Cardiac fibroblast (primary cell): Measurements from ENCODE around the gene HIPK4.
"Not testable (repeated sequence)": the region's sequence is repeated elsewhere in the genome, so short reads cannot be mapped to it uniquely, and the experiment has no call there.

Source experiments
- DNase-seq, 2 donors: peaks; one replicate each; pipeline versions ENCODE4 v3.0.0 to v3.0.0-alpha.2; 2010; ENCODE audit warnings: low read depth in 2 of 2
- H3K4me3 ChIP-seq, 2 donors: replicated peaks in 1 of 2; 1 replicate in 1 of 2; 2 replicates in 1 of 2; pipeline ENCODE4 v1.5.1; 2011; ENCODE audit warnings: low read depth in 2 of 2, low read length in 2 of 2, mild to moderate bottlenecking in 2 of 2, moderate library complexity in 1 of 2
- TF ChIP-seq, protein P1 (sequence below): IDR thresholded peaks from one replicate; pipeline ENCODE4 v1.5.1; 2011; ENCODE audit warnings: low read depth, mild to moderate bottlenecking, low read length, inconsistent platforms

Gene HIPK4

DNA sequence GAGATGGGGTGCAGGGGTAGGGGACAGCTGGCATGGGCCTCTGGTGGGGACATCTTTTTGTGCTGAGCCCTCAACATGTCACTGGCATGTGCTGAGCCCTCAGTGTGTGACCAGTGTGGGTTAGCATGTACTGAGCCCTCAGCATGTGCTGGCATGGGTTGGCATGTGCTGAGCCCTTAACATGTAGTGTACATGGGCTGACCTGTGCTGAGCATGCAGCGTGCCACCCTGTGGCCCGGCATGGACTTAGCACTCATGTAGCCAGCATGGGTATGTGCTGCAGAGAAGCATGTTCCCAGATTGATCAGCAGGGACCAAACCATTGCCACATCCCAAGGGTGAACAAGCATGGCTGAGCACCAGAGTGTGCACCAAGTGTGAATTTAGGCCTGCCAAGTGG is 11.5 kb downstream of the HIPK4 start:
- H3K4me3 ChIP-seq = no peak overlapping the region
- TF ChIP-seq, protein P1, sequence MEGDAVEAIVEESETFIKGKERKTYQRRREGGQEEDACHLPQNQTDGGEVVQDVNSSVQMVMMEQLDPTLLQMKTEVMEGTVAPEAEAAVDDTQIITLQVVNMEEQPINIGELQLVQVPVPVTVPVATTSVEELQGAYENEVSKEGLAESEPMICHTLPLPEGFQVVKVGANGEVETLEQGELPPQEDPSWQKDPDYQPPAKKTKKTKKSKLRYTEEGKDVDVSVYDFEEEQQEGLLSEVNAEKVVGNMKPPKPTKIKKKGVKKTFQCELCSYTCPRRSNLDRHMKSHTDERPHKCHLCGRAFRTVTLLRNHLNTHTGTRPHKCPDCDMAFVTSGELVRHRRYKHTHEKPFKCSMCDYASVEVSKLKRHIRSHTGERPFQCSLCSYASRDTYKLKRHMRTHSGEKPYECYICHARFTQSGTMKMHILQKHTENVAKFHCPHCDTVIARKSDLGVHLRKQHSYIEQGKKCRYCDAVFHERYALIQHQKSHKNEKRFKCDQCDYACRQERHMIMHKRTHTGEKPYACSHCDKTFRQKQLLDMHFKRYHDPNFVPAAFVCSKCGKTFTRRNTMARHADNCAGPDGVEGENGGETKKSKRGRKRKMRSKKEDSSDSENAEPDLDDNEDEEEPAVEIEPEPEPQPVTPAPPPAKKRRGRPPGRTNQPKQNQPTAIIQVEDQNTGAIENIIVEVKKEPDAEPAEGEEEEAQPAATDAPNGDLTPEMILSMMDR = no peak
- DNase-seq = no peak

DNA sequence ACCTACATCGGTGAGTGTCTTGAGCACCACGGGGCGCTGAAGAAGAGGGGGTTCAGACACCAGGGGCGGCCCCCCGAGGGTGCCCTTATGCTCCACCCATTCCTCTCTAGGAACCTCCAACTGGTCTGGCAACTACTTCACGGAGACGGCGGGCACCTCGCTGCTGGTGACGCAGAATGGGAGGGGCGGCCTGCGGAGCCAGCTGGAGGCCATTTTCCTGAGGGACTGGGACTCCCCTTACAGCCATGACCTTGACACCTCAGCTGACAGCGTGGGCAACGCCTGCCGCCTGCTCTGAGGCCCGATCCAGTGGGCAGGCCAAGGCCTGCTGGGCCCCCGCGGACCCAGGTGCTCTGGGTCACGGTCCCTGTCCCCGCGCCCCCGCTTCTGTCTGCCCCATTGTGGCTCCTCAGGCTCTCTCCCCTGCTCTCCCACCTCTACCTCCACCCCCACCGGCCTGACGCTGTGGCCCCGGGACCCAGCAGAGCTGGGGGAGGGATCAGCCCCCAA is 12.1 kb downstream of the HIPK4 start:
- TF ChIP-seq, protein P1 = no peak
- no peak for DNase-seq
- H3K4me3 ChIP-seq = no peak overlapping the region

DNA sequence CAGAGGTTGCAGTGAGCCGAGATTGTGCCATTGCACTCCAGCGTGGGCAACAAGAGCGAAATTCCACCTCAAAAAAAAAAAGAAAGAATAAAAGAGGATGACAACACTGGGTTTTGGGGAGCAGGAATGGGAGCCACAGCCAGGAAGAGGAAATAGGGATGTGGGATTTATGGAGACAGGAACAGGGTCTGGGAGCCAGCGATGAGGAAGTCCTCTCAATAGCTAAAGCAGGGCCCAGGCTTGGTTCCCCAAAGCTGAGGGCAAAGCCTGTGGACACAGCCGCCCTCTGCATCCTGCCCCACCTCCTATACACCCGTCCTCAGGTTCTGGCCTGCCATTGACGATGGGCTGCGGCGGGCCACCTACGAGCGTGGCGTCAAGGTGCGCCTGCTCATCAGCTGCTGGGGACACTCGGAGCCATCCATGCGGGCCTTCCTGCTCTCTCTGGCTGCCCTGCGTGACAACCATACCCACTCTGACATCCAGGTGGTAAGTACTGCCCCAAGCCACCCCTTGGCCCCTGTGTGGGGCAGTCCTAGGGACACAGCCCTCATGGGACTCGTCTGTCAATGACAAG is 13.6 kb downstream of the HIPK4 start:
- TF ChIP-seq, protein P1 = no peak
- no peak for DNase-seq

DNA sequence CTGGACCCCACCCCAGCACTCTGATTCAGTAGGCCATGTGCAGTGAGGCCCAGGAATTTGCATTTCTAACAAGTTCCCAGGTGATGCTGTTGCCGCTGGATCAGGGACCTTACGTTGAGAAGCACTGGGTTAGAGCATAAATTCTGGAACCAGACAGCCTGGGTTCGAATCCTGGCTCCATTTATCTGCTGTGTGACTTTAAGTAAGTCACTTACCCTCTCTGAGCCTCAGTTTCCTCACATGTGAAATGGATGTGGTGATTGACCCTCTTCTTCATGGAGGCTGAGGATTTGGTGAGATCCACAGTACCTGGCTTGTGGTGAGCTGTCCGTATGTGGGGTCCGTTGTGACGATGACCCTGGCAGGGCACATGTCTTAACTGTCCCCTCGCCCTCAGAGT is 15.9 kb downstream of the HIPK4 start:
- DNase-seq = no peak
- TF ChIP-seq, protein P1 = no peak
- H3K4me3 ChIP-seq = no peak overlapping the region

More for the DNA sequence above, 13.6 kb downstream of the HIPK4 start:
- H3K4me3 ChIP-seq = no peak overlapping the region

DNA sequence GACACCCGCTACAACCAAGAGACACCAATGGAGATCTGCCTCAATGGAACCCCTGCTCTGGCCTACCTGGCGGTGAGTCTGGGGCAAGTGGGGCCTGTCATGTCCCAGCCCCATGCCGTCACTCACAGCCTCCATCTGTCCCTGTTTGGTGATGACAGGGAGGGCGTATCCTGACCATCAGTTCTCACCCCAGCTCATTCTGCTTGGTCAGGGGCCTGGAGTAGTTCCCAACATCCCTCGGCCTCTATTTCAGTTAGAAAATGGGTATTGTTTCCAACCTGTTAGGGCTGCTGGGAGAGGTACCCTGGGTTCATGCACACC is 18.2 kb downstream of the HIPK4 start:
- H3K4me3 ChIP-seq = no peak overlapping the region
- TF ChIP-seq, protein P1 = no peak
- no peak for DNase-seq

DNA sequence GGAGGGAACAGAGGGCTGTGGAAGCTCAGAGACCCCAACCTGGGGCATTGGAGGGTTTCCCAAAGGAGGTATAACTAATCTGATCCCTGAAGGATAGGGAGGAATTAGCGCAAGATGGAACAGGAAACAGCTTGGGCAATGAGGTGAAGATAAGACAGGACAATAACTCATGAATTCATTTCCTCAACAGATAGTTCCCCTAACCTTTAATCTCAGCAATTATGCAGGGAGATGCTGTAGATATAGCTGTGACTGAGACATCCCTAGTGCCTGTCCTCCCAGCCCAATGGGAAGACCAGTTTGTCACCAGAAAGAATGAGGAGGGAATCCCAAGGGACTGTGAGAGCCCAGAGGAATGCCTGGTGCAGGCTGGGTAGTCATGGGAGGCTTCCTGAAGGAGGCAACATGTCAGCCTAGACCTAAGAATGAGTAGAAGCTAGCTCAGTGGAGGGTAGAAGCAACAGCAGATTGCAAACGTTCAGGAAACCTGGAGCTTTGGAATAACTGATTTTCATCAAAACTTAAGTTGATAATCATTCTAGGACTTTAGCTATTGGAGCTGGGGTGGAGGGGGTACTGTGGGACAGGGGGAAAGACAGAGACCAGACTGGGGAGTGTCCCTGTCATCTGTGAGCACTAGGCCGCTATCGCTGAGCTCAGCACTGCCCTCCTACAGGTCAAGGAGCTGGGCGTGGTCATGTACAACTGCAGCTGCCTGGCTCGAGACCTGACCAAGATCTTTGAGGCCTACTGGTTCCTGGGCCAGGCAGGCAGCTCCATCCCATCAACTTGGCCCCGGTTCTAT is 18.8 kb downstream of the HIPK4 start:
- no peak overlapping the region for H3K4me3 ChIP-seq
- TF ChIP-seq, protein P1 = no peak
- DNase-seq = no peak

DNA sequence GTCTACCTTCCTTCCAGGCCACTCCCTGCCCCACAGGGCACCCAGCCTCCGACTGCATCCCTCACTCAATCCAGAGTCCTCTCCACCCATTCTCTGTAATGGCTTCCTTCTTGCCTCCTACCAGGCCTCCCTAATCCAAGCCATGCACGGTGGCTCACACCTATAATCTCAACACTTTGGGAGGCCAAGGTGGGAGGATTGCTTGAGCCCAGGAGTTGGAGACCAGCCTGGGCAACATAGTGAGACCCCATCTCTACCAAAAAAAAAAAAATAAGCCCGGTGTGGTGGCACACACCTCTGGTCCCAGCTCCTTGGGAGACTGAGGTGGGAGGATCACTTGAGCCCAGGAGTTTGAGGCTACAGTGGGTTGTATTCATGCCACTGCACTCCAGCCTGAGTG is 19.7 kb downstream of the HIPK4 start:
- not testable (repeated sequence) for DNase-seq, H3K4me3 ChIP-seq
